Activated CD8-positive, alpha-beta memory T cell treated with anti-CD3 and anti-CD28 coated beads for 48 hours (primary cell): ENCODE data around the gene SAMD4A.

Source experiments
- DNase-seq, 3 experiments: peaks; one replicate each; pipeline ENCODE4 v3.0.0-alpha.2; 2020; ENCODE audit warnings: low read depth in 2 of 3, low spot score in 2 of 3

Gene SAMD4A

GRCh38 chr14:54680651-54681050 is 113.7 kb downstream of the SAMD4A start:
- no peak for DNase-seq

DNA sequence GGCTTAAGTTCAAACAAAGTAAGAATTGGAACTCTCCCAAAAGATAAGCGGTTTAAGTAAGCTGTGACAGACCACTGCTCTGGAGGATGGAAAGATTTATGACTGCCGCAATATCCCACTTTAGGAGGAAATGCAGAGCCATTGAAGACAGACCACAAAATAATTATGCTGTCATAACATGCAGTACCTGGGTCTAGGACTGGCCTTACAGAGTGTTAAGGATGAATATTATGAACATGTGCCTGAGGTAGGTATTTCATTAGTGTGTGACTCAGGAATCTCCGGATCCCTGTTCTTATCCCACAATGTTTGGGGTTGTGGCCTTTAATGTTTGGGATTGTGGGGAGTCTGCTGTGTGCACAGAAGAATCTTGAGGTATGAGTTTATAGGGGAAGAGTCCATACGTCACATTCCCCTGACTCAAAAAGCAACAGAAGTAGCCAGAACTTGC is 114.9 kb downstream of the SAMD4A start:
- DNase-seq: no peak

GRCh38 chr14:54682578-54682977 is 115.7 kb downstream of the SAMD4A start:
- DNase-seq: no peak

DNA sequence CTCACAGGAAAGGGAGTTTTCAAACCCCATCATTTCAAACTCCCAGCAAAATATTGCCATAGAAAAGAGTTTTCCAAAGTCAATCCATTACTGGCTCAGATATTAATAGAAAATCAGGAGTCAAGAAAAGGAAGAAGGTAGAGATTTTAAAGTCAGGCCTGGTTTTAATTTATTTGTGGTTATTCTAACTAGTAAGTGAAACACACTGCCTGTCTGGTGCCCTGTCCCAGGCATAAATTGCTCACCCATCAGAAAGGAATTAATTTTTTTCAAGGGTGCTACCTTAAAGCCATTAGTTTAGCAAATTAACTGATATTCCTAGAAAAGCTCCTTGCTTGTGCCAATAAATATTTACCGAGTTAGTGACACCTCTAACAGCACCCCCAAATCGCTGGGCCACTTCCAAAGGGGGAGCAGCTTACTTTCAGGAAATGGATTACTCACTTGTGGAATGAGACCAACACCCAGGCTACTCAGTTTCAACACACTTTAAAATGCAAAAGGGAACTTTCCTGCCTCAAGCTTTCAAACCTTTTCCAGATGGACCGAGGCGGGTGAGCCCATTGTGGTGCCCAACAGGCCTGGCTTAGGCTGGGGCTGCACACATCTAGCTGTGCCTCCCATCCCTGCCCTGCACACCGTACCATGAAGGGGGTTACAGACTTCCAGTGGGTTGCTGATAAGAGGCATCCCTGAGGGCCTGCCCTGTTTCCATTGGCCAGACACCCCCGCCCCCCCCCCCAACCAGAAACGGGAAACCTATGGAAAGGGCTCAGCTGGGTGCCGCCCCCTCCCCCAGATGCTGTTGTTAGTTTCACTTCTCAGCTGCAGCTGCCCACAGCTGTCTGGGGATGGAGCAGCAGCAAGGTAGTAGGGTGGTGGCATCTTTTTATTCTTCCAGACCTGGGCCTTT is 117.2 kb downstream of the SAMD4A start:
- no peak for DNase-seq

- DNase-seq: no peak
These were observed 118.4 kb downstream of the SAMD4A start for GRCh38 chr14:54685286-54685845.

- DNase-seq: no peak
These were observed 119.4 kb downstream of the SAMD4A start for GRCh38 chr14:54686219-54686870.

GRCh38 chr14:54686871-54687749 is 120.2 kb downstream of the SAMD4A start:
- DNase-seq: no peak

- no peak for DNase-seq
These were observed 120.8 kb downstream of the SAMD4A start for GRCh38 chr14:54687750-54688119.

GRCh38 chr14:54688229-54688628 is 121.3 kb downstream of the SAMD4A start:
- DNase-seq: no peak

DNA sequence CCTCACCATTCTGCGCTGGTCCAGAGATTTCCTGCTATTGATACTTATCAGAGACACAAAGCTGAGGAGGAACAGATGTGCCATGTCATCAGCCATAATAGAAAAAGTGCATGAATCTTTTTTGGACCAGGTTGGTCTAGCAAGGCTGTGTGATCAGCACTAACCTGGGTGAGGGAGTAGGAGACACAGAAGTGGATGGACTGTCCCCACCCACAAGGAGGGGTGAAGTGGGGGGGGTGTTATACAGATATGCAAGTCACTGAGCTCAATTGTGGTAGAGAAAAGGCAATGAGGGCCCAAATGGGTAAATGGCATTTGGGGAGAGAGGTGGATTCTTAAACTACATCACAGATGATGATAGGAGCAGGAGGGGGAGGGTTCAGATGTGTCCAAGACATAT is 123.0 kb downstream of the SAMD4A start:
- DNase-seq: no peak

GRCh38 chr14:54690887-54691286 is 124.0 kb downstream of the SAMD4A start:
- DNase-seq: no peak

DNA sequence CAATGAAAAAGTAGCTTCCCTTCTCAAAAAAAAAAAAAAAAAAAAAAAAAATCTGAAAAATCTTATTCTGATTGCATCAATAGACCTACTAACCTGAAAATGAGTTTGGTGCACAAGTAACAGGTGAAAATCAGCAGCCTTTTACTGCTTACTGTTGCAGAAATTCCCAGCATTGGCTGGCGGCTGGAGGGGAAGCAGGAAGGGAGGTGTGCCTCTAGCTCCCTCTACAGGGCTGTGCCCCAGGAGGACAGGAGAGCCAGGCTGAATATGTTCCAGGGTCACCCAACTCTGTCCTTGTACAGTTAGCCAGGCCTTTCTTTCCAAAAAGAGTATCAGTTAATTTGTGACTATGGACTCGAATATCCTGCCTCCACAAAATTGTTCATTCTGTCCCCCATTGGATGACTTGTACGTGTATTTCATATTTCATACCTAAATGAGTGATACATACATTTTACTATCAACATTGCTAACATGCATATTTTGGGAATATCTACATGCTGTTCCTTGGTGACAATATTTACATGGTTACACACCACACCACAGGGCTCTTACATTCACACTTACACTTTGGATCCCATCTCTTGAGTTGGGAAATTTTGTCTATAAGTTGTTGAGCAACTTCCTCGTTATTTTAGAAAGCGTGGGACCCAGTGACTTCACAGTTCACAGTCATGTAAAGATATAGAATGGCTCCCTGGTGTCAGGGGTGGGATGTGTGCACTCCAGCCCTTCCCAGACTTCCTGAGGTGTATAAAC is 124.8 kb downstream of the SAMD4A start:
- DNase-seq: no peak

DNA sequence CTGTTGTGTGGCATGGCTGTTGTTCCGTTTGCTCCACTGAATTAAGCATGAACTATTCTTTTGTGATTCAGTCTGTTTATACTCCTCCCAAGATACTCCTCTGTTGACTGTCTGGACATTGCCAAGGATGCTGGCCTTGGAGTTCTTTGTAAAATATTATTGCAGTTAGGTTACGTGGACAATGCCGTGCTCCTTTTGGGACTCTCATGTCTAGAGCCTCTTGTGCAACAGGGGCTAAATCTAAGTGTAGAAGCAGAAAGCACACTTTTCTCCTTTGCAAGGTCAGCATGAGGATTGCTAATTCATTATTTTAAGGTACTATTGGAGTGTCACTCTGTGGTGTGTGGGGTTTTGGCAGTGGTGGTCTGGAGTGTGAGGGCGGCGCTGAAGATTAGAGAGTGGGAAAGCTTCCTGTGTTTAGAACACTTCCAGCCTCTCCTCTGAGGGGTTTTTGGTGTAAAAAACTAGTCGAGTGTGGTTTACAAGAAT is 125.4 kb downstream of the SAMD4A start:
- DNase-seq: no peak

DNA sequence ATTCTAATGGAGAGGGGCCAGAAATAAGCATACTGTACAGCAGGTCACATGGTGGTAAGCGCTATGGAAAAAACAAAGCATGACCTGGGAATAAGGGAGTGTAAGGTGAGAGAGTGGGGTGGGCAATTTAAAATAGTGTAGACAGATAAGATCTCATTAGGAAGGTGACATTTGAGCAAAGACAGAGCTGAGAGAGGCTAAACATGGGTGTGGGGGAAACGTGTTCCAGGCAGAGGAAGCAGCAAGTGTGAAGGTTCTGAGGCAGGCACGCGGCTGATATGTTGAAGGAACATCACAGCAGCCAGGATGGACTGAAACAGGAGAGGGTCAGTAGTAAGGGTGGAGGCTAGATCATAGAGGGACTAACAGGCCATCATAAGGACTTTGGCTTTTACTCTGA is 126.8 kb downstream of the SAMD4A start:
- DNase-seq: no peak

GRCh38 chr14:54695196-54695595 is 128.3 kb downstream of the SAMD4A start:
- no peak for DNase-seq

GRCh38 chr14:54697001-54697400 is 130.1 kb downstream of the SAMD4A start:
- DNase-seq: no peak

- no peak for DNase-seq
These were observed 130.9 kb downstream of the SAMD4A start for GRCh38 chr14:54697803-54698202.

GRCh38 chr14:54698501-54698900 is 131.6 kb downstream of the SAMD4A start:
- no peak for DNase-seq

DNA sequence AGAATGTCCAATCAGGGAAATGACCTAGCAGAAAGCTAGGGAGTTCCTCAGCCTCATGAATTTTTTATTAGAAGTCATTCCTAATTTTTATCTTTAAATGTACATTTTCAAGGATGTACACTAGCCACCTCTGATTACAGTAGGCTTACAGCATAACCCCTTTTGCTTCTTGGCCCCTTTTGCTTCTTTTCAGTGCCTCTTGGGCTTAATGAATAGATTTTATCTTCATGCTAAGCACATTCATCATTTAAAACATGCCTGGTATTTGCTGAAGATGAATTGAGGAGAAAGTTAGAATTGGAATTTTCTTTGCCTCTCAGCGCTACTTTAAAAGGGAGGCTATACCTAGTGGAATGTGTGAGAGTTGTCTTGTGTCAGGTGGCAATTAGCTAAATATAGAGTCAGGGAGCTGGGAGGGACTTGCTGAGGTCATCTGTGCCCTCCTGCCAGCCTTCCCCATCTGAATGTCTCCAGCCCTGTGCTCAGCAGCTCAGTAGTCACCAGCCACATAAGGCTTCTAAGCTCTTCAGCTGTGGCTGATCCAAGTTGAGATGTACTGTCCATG is 132.1 kb downstream of the SAMD4A start:
- no peak for DNase-seq

DNA sequence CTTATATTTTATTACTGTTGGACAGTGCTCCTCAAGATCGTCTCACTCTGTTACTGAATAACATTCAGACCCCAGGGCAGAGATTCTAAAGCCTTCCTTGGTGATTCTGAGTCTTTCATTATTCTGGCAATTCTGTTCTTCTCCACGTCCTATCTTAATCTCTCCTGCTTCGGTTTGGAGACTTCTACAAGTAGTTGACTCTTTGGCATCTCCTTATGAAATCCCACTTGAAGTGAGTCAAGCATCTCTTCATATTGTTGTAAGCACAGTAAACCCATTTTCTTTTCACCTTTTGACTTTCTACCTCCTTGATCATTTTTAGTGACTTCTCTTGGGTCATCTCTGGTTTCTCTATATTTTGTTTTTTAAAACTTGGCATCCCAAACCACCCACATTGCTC is 132.8 kb downstream of the SAMD4A start:
- DNase-seq: no peak
